Parathyroid adenoma (tissue), 2 donors: ENCODE data around the gene PTTG2.

Experiments
- H2AFZ ChIP-seq: fragments of 300-600 bp; sonication (generic); one replicate; pipeline ENCODE4 v1.7.0; 2017; ENCODE audit warnings: antibody characterized with exemption, mild to moderate bottlenecking
- H3K27ac ChIP-seq: fragments of 300-600 bp; sonication (generic); one replicate; pipeline ENCODE4 v1.7.0; 2017
- H3K27me3 ChIP-seq: fragments of 300-600 bp; sonication (generic); one replicate; pipeline ENCODE4 v1.7.0; 2017; ENCODE audit warnings: low read length; ENCODE audit not compliant: control insufficient read depth, insufficient read depth
- H3K36me3 ChIP-seq: fragments of 300-600 bp; sonication (generic); one replicate; pipeline ENCODE4 v1.7.0; 2017; ENCODE audit warnings: low read length; ENCODE audit not compliant: control insufficient read depth, insufficient read depth
- H3K4me1 ChIP-seq: fragments of 300-600 bp; sonication (generic); one replicate; pipeline ENCODE4 v1.7.0; 2017; ENCODE audit warnings: control low read depth
- H3K4me2 ChIP-seq: fragments of 300-600 bp; sonication (generic); one replicate; pipeline ENCODE4 v1.7.0; 2017; ENCODE audit warnings: low read length
- H3K4me3 ChIP-seq: fragments of 300-600 bp; sonication (generic); one replicate; pipeline ENCODE4 v1.7.0; 2017; ENCODE audit warnings: low read depth, low read length
- H3K79me2 ChIP-seq: fragments of 300-600 bp; sonication (generic); one replicate; pipeline ENCODE4 v1.7.0; 2017; ENCODE audit warnings: control low read depth
- H3K9ac ChIP-seq: fragments of 300-600 bp; sonication (generic); one replicate; pipeline ENCODE4 v1.7.0; 2017; ENCODE audit warnings: mild to moderate bottlenecking
- H3K9me3 ChIP-seq: fragments of 300-600 bp; sonication (generic); one replicate; pipeline ENCODE4 v1.7.0; 2017; ENCODE audit warnings: low read length; ENCODE audit not compliant: control insufficient read depth
- CTCF ChIP-seq: fragments of 300-600 bp; sonication (generic); IDR thresholded peaks from one replicate; pipeline ENCODE4 v1.7.0; 2017; ENCODE audit warnings: antibody characterized with exemption, mild to moderate bottlenecking
- donor health status: primary hyperparathyroidism.

Gene PTTG2

GRCh38 chr4:37935026-37935425 lies 25.2 kb upstream of the PTTG2 start:
- Histone ChIP-seq H3K27me3 (no peaks in the 10 kb centered on the region), H2AFZ (no peak overlapping the region), H3K9ac (no peak overlapping the region), H3K79me2 (no peaks in the 10 kb centered on the region), H3K4me1 (no peaks in the 10 kb centered on the region), H3K4me3 (no peak overlapping the region), H3K9me3 (no peaks in the 10 kb centered on the region), H3K27ac (no peak overlapping the region), H3K36me3 (no peaks in the 10 kb centered on the region), H3K4me2 (no peak overlapping the region)
- TF ChIP-seq CTCF: no peak

GRCh38 chr4:37936889-37937498 lies 23.2 kb upstream of the PTTG2 start:
- Histone ChIP-seq H3K9ac (no peak overlapping the region), H3K27me3 (no peaks in the 10 kb centered on the region), H2AFZ (no peak overlapping the region), H3K9me3 (no peaks in the 10 kb centered on the region), H3K79me2 (no peaks in the 10 kb centered on the region), H3K27ac (no peak overlapping the region), H3K36me3 (no peaks in the 10 kb centered on the region), H3K4me2 (no peak overlapping the region), H3K4me1 (no peaks in the 10 kb centered on the region), H3K4me3 (no peak overlapping the region)
- TF ChIP-seq CTCF: no peak

GRCh38 chr4:37938208-37938607 lies 22.0 kb upstream of the PTTG2 start:
- TF ChIP-seq CTCF: no peak

GRCh38 chr4:37946503-37947179 lies 13.6 kb upstream of the PTTG2 start:
- H3K79me2 ChIP-seq: no peaks in the 10 kb centered on the region
- H3K9me3 ChIP-seq: no peaks in the 10 kb centered on the region
- no peaks in the 10 kb centered on the region for H3K36me3 ChIP-seq
- H3K27me3 ChIP-seq: no peaks in the 10 kb centered on the region
- no peak overlapping the region for H3K4me3 ChIP-seq
- H3K4me2 ChIP-seq: no peak overlapping the region
- H3K27ac ChIP-seq: no peak overlapping the region
- H3K4me1 ChIP-seq: no peaks in the 10 kb centered on the region
- no peak for TF ChIP-seq CTCF
- H3K9ac ChIP-seq: no peak overlapping the region
- no peak overlapping the region for H2AFZ ChIP-seq

More at GRCh38 chr4:37938208-37938607, 22.0 kb upstream of the PTTG2 start:
- Histone ChIP-seq H3K9ac (no peak overlapping the region), H2AFZ (no peak overlapping the region), H3K4me1 (no peaks in the 10 kb centered on the region), H3K27ac (no peak overlapping the region), H3K4me3 (no peak overlapping the region), H3K79me2 (no peaks in the 10 kb centered on the region), H3K4me2 (no peak overlapping the region), H3K9me3 (no peaks in the 10 kb centered on the region), H3K27me3 (no peaks in the 10 kb centered on the region), H3K36me3 (no peaks in the 10 kb centered on the region)

DNA sequence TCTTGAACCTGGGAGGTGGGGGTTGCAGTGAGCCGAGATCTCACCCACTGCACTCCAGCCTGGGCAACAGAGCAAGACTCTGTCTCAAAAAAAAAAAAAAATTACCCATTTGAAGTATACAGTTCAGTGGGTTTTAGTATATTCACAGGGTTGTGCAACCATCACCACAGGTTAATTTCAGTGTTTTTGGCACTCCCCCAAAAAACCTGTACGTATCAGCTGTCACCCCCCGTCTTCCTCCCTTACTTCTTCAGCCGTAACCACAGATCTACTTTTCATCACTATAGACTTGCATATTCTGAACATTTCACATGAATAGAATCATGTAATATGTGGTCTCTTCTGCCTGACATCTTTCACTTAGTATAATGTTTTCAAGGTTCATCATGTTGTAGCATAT lies 11.7 kb upstream of the PTTG2 start:
- Histone ChIP-seq H3K36me3 (no peaks in the 10 kb centered on the region), H3K27ac (no peak overlapping the region), H3K79me2 (no peaks in the 10 kb centered on the region), H3K4me2 (no peak overlapping the region), H3K4me3 (no peak overlapping the region), H2AFZ (no peak overlapping the region), H3K9ac (no peak overlapping the region), H3K4me1 (no peaks in the 10 kb centered on the region), H3K27me3 (no peaks in the 10 kb centered on the region), H3K9me3 (no peaks in the 10 kb centered on the region)
- TF ChIP-seq CTCF: no peak
